ENCODE results near the gene SYT9.

DNA sequence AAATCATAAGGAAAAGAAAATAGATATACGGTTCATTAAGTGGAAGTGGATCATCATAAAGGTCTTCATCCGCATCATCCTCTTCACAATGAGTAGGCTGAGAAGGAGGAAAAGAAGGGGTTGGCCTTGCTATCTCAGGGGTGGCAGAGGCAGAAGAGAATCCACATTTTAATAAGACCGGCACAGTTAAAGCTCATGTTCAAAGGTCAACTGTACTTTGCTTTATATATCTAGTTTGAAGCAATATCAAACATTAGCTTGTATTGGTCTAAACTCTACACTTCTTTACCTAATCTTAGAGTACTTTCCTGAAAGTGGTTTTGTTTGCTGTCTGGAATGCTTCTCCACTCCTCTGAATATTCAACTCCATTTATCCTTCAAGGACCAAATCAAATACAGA is 256.4 kb downstream of the SYT9 start:
- no peak for TF ChIP-seq EZH2 (IDR thresholded peaks at IDR 0.05; ENCODE audit: insufficient read depth, poor library complexity, severe bottlenecking)
- TF ChIP-seq EZH2phosphoT487 (IDR thresholded peaks at IDR 0.05; ENCODE audit: insufficient read depth, low read depth), result no peak
